SK-N-SH (cell line): Measurements from ENCODE around the gene CCDC174. TPM values are rescaled to one million over a fixed set of nuclear protein-coding genes. Genes with fewer than 3 reads are reported as not detected.
A peak's percentile ranks its signal among the peaks of the same experiment; 100 is the strongest.

Source experiments
- CTCF ChIA-PET: fragments of 300-600, 350-600 bp; formaldehyde crosslinking; extraction: SDS; loops from one replicate; lab custom pipeline; 2021; lab: Yijun Ruan, JAX
- POLR2A ChIA-PET: fragments of 350-600 bp; sonication (Branson Sonifier 250); formaldehyde crosslinking; extraction: SDS; loops from one replicate; lab custom pipeline; 2020; ENCODE audit warnings: antibody characterized with exemption, inconsistent platforms; lab: Yijun Ruan, JAX
- DNase-seq: peaks from one replicate; pipeline ENCODE4 v3.0.0; 2012
- H2AFZ ChIP-seq: fragments of 200-600 bp; sonication (generic); 2 replicates; pipeline ENCODE4 v1.8.1; 2016; ENCODE audit warnings: antibody characterized with exemption, mild to moderate bottlenecking, low read depth
- H3F3A ChIP-seq: fragments of 200-600 bp; sonication (generic); replicated peaks from 2 replicates; pipeline ENCODE3; 2016; ENCODE audit warnings: antibody characterized with exemption, mild to moderate bottlenecking; ENCODE audit not compliant: insufficient read depth
- H3K27ac ChIP-seq, 2 experiments: fragments of 200-500 bp in 1 of 2; fragments of 200-600 bp in 1 of 2; sonication (Bioruptor generic) in 1 of 2; sonication (generic), shearing (Covaris generic) in 1 of 2; 2 replicates each; pipeline versions ENCODE4 v1.5.1 to v1.6.1; 2014 to 2016; ENCODE audit warnings: low read depth in 2 of 2, inconsistent platforms in 1 of 2, low read length in 1 of 2, mild to moderate bottlenecking in 1 of 2, mixed read lengths in 1 of 2
- H3K27me3 ChIP-seq: fragments of 200-600 bp; sonication (generic), shearing (Covaris generic); 2 replicates; pipeline ENCODE4 v1.6.1; 2016; ENCODE audit warnings: mixed run types; ENCODE audit not compliant: insufficient read depth
- H3K36me3 ChIP-seq, 2 experiments: fragments of 200-500 bp in 1 of 2; fragments of 200-600 bp in 1 of 2; sonication (Bioruptor generic) in 1 of 2; sonication (generic) in 1 of 2; replicated peaks in 1 of 2; 2 replicates each; pipeline versions ENCODE3 to v1.5.1; 2014 to 2016; ENCODE audit warnings: low read length in 1 of 2, mild to moderate bottlenecking in 1 of 2; ENCODE audit not compliant: insufficient read depth in 2 of 2, control insufficient read depth in 1 of 2
- H3K4me1 ChIP-seq, 2 experiments: fragments of 200-500 bp in 1 of 2; fragments of 200-600 bp in 1 of 2; sonication (Bioruptor generic) in 1 of 2; sonication (generic), shearing (Covaris generic) in 1 of 2; 2 replicates each; pipeline versions ENCODE4 v1.5.1 to v1.6.1; 2014 to 2016; ENCODE audit warnings: low read depth in 1 of 2, low read length in 1 of 2, mixed run types in 1 of 2; ENCODE audit not compliant: insufficient read depth in 2 of 2, control insufficient read depth in 1 of 2
- H3K4me2 ChIP-seq: fragments of 200-600 bp; sonication (generic), shearing (Covaris generic); 2 replicates; pipeline ENCODE4 v1.6.1; 2017; ENCODE audit warnings: mixed run types
- H3K4me3 ChIP-seq, 2 experiments: fragments of 200-500 bp in 1 of 2; fragments of 200-600 bp in 1 of 2; sonication (Bioruptor generic) in 1 of 2; sonication (generic), shearing (Covaris generic) in 1 of 2; 2 replicates each; pipeline versions ENCODE4 v1.5.1 to v1.8.1; 2014 to 2016; ENCODE audit warnings: low read depth in 2 of 2, inconsistent platforms in 1 of 2, low read length in 1 of 2, mild to moderate bottlenecking in 1 of 2, mixed read lengths in 1 of 2, moderate library complexity in 1 of 2
- H3K79me2 ChIP-seq: fragments of 200-600 bp; sonication (generic); 2 replicates; pipeline ENCODE4 v1.8.1; 2017; ENCODE audit warnings: mild to moderate bottlenecking; ENCODE audit not compliant: insufficient read depth
- H3K9ac ChIP-seq: fragments of 200-600 bp; sonication (generic); 2 replicates; pipeline ENCODE4 v1.6.1; 2017; ENCODE audit warnings: mixed run types
- H3K9me2 ChIP-seq: fragments of 200-600 bp; sonication (generic); 2 replicates; pipeline ENCODE4 v1.6.1; 2017; ENCODE audit warnings: mixed run types
- H3K9me3 ChIP-seq: fragments of 200-600 bp; sonication (generic); 2 replicates; pipeline ENCODE4 v1.6.1; 2017; ENCODE audit warnings: mixed run types, mild to moderate bottlenecking, moderate library complexity
- H4K20me1 ChIP-seq: fragments of 200-600 bp; sonication (generic); 2 replicates; pipeline ENCODE4 v1.6.1; 2017; ENCODE audit warnings: mild to moderate bottlenecking, mixed run types; ENCODE audit not compliant: insufficient read depth
- CHD2 ChIP-seq: fragments of 150-350 bp; IDR thresholded peaks from 2 replicates; pipeline ENCODE4 v1.6.1; 2018; ENCODE audit warnings: low read length; ENCODE audit not compliant: partially characterized antibody
- EZH2phosphoT487 ChIP-seq: fragments of 200-600 bp; sonication (generic); IDR thresholded peaks from 2 replicates; pipeline ENCODE4 v1.6.1; 2017; ENCODE audit warnings: low read depth, mixed run types, mild to moderate bottlenecking, antibody characterized with exemption, moderate library complexity, borderline replicate concordance
- FOSL2 ChIP-seq: IDR thresholded peaks from 2 replicates; pipeline ENCODE4 v1.4.0; 2012; ENCODE audit warnings: low read depth, mild to moderate bottlenecking, moderate library complexity, borderline replicate concordance
- FOXM1 ChIP-seq: IDR thresholded peaks from 2 replicates; pipeline ENCODE4 v1.4.0; 2012; ENCODE audit warnings: low read depth, mild to moderate bottlenecking
- JUND ChIP-seq: IDR thresholded peaks from 2 replicates; pipeline ENCODE4 v1.4.0; 2012
- MEF2A ChIP-seq: IDR thresholded peaks from 2 replicates; pipeline ENCODE4 v1.4.0; 2012; ENCODE audit warnings: low read depth, borderline replicate concordance
- MXI1 ChIP-seq: IDR thresholded peaks from 2 replicates; pipeline ENCODE4 v1.6.1; 2012; ENCODE audit warnings: mild to moderate bottlenecking, low read depth, low read length, improper control_type of control experiment
- NFIC ChIP-seq: IDR thresholded peaks from 2 replicates; pipeline ENCODE4 v1.4.0; 2012; ENCODE audit warnings: borderline replicate concordance
- NRF1 ChIP-seq: IDR thresholded peaks from 2 replicates; pipeline ENCODE4 v1.6.1; 2012; ENCODE audit warnings: low read depth, mild to moderate bottlenecking, low read length
- RAD21 ChIP-seq: IDR thresholded peaks from 2 replicates; pipeline ENCODE4 v1.6.1; 2012; ENCODE audit warnings: mild to moderate bottlenecking, low read length
- SMC3 ChIP-seq: IDR thresholded peaks from 2 replicates; pipeline ENCODE4 v1.6.1; 2012; ENCODE audit warnings: low read depth, low read length, improper control_type of control experiment
- ZBTB33 ChIP-seq: IDR thresholded peaks from 2 replicates; pipeline ENCODE4 v1.4.0; 2012; ENCODE audit warnings: low read depth, borderline replicate concordance
- WGBS: methylation state at CpG from one replicate; pipeline ENCODE4 v1.1.6; 2017; ENCODE audit warnings: low lambda C conversion rate; 5-methylcytosine and 5-hydroxymethylcytosine counted together
- polyA plus RNA-seq, 3 experiments: library from polyadenylated mRNA; depleted of rRNA; stranded (reverse); fragments of >200 nt; gene quantifications; 2 replicates each; pipeline ENCODE4 v1.2.3, GENCODE V29; 2012
- TF ChIP-seq, protein P1 (sequence below): fragments of 200-600 bp; sonication (generic); IDR thresholded peaks from 2 replicates; pipeline ENCODE4 v1.6.1; 2017; ENCODE audit warnings: antibody characterized with exemption, mild to moderate bottlenecking, moderate library complexity

Gene CCDC174
- polyA plus RNA-seq, 1 of the 3 experiments (the other 2 are of a cell fraction) = 6.6 TPM

DNA sequence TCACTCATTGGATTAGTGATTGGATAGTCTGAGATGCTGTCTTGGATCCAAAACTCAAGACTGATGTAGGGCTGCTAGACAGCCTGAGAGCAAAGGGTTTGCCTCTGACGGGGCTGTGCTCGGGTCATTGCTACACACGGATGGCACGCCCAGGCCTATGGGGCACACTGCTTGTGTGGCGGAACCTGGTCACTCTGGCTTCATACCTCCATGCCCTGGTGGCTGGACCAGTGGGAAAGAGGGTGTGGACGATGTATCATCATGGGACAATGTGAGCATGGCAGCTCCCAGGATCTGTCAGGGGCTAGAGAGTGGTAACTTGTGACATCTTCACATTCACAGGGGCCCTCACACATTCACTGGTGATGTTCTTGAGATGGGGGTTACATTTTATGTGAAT, 18.1 kb upstream of the CCDC174 start:
- H3K79me2 ChIP-seq = no peaks in the 10 kb centered on the region
- H3K4me1 ChIP-seq = peaks cover 0 to 8% of the 10 kb centered on the region in 2 experiments; a peak in 1 of 4 replicates
- no peaks in the 10 kb centered on the region for H3K9me2 ChIP-seq
- ChIA-PET POLR2A (no interaction called here), CTCF (interaction anchor here (1.1 to 1.9 kb wide), 4 partner anchors 16 to 48 kb away, joined by 3 to 9 read pairs (median 4); partner anchors contain the start of gene CCDC174)
- no peaks in the 10 kb centered on the region for H3K9me3 ChIP-seq
- no peaks in the 10 kb centered on the region for H3K27me3 ChIP-seq
- no peak overlapping the region for H3K4me2 ChIP-seq
- no peak overlapping the region for H2AFZ ChIP-seq
- DNase-seq = no peak
- H3F3A ChIP-seq = no peaks in the 10 kb centered on the region
- no peak overlapping the region for H3K4me3 ChIP-seq
- 68% methylated on average over 5 of the region's 6 CpGs for WGBS
- TF ChIP-seq MEF2A = no peak
- no peak for TF ChIP-seq JUND
- no peak for TF ChIP-seq CHD2
- TF ChIP-seq NFIC = no peak
- no peak for TF ChIP-seq ZBTB33
- TF ChIP-seq FOSL2 = no peak
- TF ChIP-seq SMC3 = no peak
- H3K27ac ChIP-seq = no peak overlapping the region
- no peak overlapping the region for H3K9ac ChIP-seq
- H4K20me1 ChIP-seq = no peaks in the 10 kb centered on the region
- H3K36me3 ChIP-seq = no peaks in the 10 kb centered on the region

DNA sequence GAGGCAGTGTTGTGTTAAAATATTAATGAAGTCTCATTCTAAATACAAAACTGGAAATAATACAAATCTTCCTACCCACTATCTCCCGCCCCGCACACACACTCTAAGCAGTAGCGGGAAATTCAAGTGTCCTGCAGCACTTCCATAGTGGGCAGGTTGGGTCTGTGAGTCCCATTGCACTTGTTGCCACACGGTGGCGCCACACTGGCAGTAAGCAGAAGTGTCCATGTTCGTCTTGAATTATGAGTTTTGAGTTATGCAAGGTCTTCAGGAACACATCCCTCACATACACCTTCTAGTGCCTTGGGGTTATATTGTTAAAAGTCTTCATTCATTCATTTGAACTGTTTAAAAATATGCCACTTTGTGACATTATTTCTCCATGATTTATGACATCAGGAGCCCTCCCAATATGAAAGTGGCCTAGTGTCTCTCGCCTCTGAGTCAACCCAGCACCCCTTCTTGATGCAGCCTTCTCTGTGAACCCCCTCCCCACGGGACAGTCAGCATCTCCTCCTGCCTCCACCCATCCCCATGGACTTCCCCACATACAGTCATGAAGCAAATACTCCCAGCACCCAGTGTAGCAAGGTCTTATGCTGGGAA, 17.6 kb upstream of the CCDC174 start:
- H3K4me3 ChIP-seq = peak overlapping the region in 1 of 2 experiments; percentile 54; a peak in 1 of 4 replicates
- POLR2A ChIA-PET = no interaction called here
- H3K9ac ChIP-seq = no peak overlapping the region
- H3K79me2 ChIP-seq = no peaks in the 10 kb centered on the region
- TF ChIP-seq MXI1 (no peak), SMC3 (peak; percentile 57), NFIC (no peak), FOSL2 (no peak), EZH2phosphoT487 (no peak), FOXM1 (no peak), JUND (no peak), RAD21 (peak; percentile 60), NRF1 (no peak)
- TF ChIP-seq, protein P1, sequence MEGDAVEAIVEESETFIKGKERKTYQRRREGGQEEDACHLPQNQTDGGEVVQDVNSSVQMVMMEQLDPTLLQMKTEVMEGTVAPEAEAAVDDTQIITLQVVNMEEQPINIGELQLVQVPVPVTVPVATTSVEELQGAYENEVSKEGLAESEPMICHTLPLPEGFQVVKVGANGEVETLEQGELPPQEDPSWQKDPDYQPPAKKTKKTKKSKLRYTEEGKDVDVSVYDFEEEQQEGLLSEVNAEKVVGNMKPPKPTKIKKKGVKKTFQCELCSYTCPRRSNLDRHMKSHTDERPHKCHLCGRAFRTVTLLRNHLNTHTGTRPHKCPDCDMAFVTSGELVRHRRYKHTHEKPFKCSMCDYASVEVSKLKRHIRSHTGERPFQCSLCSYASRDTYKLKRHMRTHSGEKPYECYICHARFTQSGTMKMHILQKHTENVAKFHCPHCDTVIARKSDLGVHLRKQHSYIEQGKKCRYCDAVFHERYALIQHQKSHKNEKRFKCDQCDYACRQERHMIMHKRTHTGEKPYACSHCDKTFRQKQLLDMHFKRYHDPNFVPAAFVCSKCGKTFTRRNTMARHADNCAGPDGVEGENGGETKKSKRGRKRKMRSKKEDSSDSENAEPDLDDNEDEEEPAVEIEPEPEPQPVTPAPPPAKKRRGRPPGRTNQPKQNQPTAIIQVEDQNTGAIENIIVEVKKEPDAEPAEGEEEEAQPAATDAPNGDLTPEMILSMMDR = peak; percentile 78
- TF ChIP-seq, all 33 proteins: peak for 3
- Histone ChIP-seq H3K9me2 (no peaks in the 10 kb centered on the region), H3K27ac (no peak overlapping the region), H2AFZ (no peak overlapping the region), H3K4me1 (peaks cover 0 to 8% of the 10 kb centered on the region in 2 experiments; a peak in 1 of 4 replicates), H3K27me3 (no peaks in the 10 kb centered on the region), H3F3A (no peaks in the 10 kb centered on the region), H4K20me1 (no peaks in the 10 kb centered on the region), H3K36me3 (no peaks in the 10 kb centered on the region), H3K9me3 (no peaks in the 10 kb centered on the region), H3K4me2 (no peak overlapping the region)
- CTCF ChIA-PET = interaction anchor here (0.7 to 3.2 kb wide), 2 partner anchors 10 to 287 kb away, joined by 4 to 18 read pairs; no protein-coding TSS in a partner anchor
- WGBS = 41% methylated on average over 8 of the region's 8 CpGs
- peak; percentile 59 for DNase-seq
